Thymus (tissue), 11 donors: ENCODE measurements around the gene ATP2A3. TPM values are rescaled to one million over a fixed set of nuclear protein-coding genes. Genes with fewer than 3 reads are reported as not detected.

Source experiments
- DNase-seq, 9 donors: peaks; one replicate each; pipeline ENCODE4 v3.0.0-alpha.2; 2013; ENCODE audit warnings: low spot score in 9 of 9, low read depth in 6 of 9, missing footprints in 1 of 9
- H3K27ac ChIP-seq, 2 donors: one replicate each; pipeline ENCODE4 v1.5.1; 2013; ENCODE audit warnings: control low read depth in 1 of 2, low read depth in 1 of 2, low read length in 1 of 2, mild to moderate bottlenecking in 1 of 2, moderate library complexity in 1 of 2
- H3K27me3 ChIP-seq, 2 donors: one replicate each; pipeline ENCODE4 v1.5.1; 2013; ENCODE audit warnings: low read length in 1 of 2; ENCODE audit not compliant: control insufficient read depth in 2 of 2, insufficient read depth in 1 of 2
- H3K36me3 ChIP-seq, 2 donors: one replicate each; pipeline ENCODE4 v1.5.1; 2013; ENCODE audit warnings: low read length in 1 of 2, mild to moderate bottlenecking in 1 of 2, moderate library complexity in 1 of 2; ENCODE audit not compliant: control insufficient read depth in 2 of 2, insufficient read depth in 2 of 2
- H3K4me1 ChIP-seq, 2 donors: one replicate each; pipeline ENCODE4 v1.5.1; 2013; ENCODE audit warnings: low read length in 2 of 2; ENCODE audit not compliant: control insufficient read depth in 2 of 2, insufficient read depth in 2 of 2
- H3K4me3 ChIP-seq, 2 donors: one replicate each; pipeline ENCODE4 v1.5.1; 2013; ENCODE audit warnings: low read length in 2 of 2, control low read depth in 1 of 2, mild to moderate bottlenecking in 1 of 2
- H3K9me3 ChIP-seq, 2 donors: one replicate each; pipeline ENCODE4 v1.5.1; 2013; ENCODE audit warnings: low read length in 1 of 2, mild to moderate bottlenecking in 1 of 2; ENCODE audit not compliant: control insufficient read depth in 2 of 2, insufficient read depth in 1 of 2
- WGBS: extraction: QIAGEN DNeasy Blood & Tissue Kit; methylation state at CpG from one replicate; pipeline ENCODE4 v1.1.7; 2013; 5-methylcytosine and 5-hydroxymethylcytosine counted together
- polyA plus RNA-seq: library from polyadenylated mRNA; stranded (reverse); fragments of 200-250 nt; gene quantifications from one replicate; pipeline ENCODE4 v1.2.3, GENCODE V29; 2013
- total RNA-seq: library from RNA; stranded (reverse); fragments of 120-200 nt; gene quantifications from one replicate; pipeline ENCODE4 v1.2.4, GENCODE V29; 2013
- donor health status: healthy.

The ATP2A3 gene
- total and polyA plus RNA-seq, 2 donors, result 52.9 to 116 TPM

DNA sequence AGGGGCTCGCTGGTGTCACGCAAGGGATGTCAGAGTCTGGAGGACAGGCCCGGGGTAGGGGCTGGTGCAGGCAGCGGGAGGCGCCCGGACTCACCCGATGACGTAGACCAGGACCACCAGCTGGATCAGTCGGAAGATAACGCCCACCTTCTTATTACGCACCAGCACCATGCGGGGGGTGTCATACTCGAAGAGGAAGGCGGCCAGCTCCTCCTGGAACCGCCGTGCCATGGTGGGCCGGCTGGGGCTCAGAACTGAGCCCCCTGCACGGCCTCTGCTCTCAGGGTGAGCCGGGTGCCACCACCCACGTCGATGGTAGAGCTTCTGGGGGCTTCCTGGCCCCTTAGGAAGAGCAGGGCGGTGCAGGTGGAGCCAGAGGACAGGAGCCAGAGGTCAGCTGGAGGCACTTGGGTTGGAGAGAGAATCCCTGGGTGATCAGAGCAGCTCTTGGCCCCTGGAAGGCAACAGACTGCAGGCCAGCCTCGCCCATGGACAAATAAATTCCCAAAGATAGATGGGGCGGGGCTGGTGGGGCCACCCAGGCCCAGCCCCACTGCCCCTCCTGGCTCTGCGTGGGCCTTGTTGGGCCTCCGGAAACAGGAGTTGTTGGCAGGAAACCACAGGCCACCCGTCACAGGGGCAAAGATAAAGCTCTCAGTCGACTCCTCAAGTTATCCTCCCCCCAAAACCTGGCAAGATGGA lies 48.1 kb downstream of the ATP2A3 start, which contains the start of gene P2RX1:
Gene P2RX1, minus strand, starts transcription at position 471 of the 702 bp plus-strand sequence. Its CDS starts 240 bp downstream, at position 231.
- Histone ChIP-seq H3K4me3 (peak within 1 kb of the TSS; percentile 41 to 45), H3K36me3 (no peaks in the 10 kb centered on the region), H3K4me1 (peaks cover 49 to 67% of the 10 kb centered on the region in 2 donors), H3K9me3 (peaks cover 1 to 18% of the 10 kb centered on the region in 2 donors), H3K27me3 (no peaks in the 10 kb centered on the region), H3K27ac (peak within 1 kb of the TSS; percentile 46 to 87)
- peak in 3 of 9 donors; percentile 51 to 77 (median 55) for DNase-seq
- WGBS, result 12% methylated on average over 28 of the region's 28 CpGs

DNA sequence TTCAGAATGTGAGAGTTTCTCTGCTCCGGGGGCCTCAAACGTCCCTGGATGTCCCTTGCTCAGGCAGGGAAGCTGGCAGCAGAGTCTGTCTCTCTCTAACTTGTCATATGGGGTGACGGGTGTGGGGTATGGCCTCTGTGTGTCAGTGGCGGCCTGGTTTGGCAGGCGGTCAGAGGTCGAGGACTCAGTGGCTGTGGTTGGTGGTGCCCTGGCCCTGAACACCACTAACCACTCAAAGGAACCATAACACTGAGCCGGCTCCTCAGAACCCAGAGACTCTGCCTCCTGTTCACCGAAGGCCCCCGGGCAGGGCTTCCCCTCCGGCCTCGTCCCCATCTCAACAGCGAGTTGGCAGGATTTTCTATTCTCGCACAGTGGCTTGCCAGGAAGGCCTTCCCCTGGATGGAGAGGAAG lies 48.6 kb downstream of the ATP2A3 start:
- Histone ChIP-seq H3K9me3 (peaks cover 1 to 21% of the 10 kb centered on the region in 2 donors), H3K36me3 (no peaks in the 10 kb centered on the region), H3K27ac (peak overlapping the region; percentile 46 to 87), H3K27me3 (no peaks in the 10 kb centered on the region), H3K4me1 (peaks cover 54 to 73% of the 10 kb centered on the region in 2 donors), H3K4me3 (peak overlapping the region; percentile 41 to 45)
- 14% methylated on average over 13 of the region's 13 CpGs for WGBS
- peak in 2 of 9 donors; percentile 38 to 65 for DNase-seq

GRCh38 chr17:3914312-3914670 lies 49.9 kb downstream of the ATP2A3 start:
- peaks cover 1 to 24% of the 10 kb centered on the region in 2 donors for H3K9me3 ChIP-seq
- H3K27me3 ChIP-seq, result no peaks in the 10 kb centered on the region
- H3K4me1 ChIP-seq, result peaks cover 57 to 79% of the 10 kb centered on the region in 2 donors
- DNase-seq, result peak in 3 of 9 donors; percentile 68 to 85 (median 72)
- no peaks in the 10 kb centered on the region for H3K36me3 ChIP-seq
- WGBS, result 13% methylated on average over 10 of the region's 10 CpGs
- peak overlapping the region; percentile 20 to 45 for H3K4me3 ChIP-seq
- peak overlapping the region; percentile 68 to 87 for H3K27ac ChIP-seq

DNA sequence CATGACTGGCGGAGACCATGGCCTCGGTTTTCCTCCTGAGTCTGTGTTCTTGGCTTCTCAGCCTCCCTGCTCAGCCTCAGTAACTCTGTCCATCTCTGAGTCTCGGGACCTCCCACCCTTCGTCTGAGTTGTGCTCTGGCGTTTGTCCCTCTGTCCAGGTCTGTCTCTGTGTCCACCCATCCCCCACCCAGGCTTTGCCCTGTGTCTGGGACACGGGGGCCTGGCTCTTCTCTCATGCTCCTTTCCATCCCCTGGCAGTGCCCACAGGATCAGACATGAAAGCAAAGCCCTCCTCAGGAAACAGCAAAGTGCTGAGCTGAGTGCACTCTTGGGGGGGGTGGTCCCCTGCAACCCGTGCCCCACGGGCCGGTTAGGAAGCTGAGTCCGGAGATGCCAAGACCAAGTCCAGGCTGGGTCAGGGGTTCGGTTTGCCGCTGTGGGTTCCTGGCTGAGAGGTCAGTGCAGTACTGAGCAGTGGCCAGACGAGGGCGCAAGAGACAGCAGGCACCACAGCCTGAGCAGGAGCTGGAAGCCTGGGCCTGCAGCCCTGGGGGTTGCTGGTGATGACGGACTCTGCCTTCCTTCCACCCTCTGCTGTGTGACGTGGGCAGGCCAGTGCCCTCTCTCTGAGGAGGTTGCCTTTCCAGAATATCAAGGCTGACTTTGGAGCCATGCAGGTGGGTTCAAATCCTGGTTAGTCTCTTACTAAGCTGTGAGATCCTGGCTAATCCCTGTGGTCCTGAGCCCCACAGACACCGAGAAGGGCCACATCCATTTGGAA lies 50.5 kb downstream of the ATP2A3 start:
- peak overlapping the region; percentile 16 to 20 for H3K4me3 ChIP-seq
- no peaks in the 10 kb centered on the region for H3K36me3 ChIP-seq
- peak overlapping the region in 1 of 2 donors; percentile 87 for H3K27ac ChIP-seq
- H3K4me1 ChIP-seq, result peaks cover 57 to 80% of the 10 kb centered on the region in 2 donors
- H3K27me3 ChIP-seq, result no peaks in the 10 kb centered on the region
- 31% methylated on average over 17 of the region's 17 CpGs for WGBS
- peak in 6 of 9 donors; percentile 51 to 86 (median 74) for DNase-seq
- peaks cover 1 to 24% of the 10 kb centered on the region in 2 donors for H3K9me3 ChIP-seq

- H3K4me1 ChIP-seq, result peaks cover 57 to 78% of the 10 kb centered on the region in 2 donors
Measured at GRCh38 chr17:3912827-3913226, 51.4 kb downstream of the ATP2A3 start.

GRCh38 chr17:3911271-3912053 lies 52.8 kb downstream of the ATP2A3 start:
- no peaks in the 10 kb centered on the region for H3K36me3 ChIP-seq
- H3K27ac ChIP-seq, result peak overlapping the region; percentile 81 to 87
- peaks cover 1 to 16% of the 10 kb centered on the region in 2 donors for H3K9me3 ChIP-seq
- H3K4me3 ChIP-seq, result no peak overlapping the region
- peaks cover 43 to 72% of the 10 kb centered on the region in 2 donors for H3K4me1 ChIP-seq
- 29% methylated on average over 30 of the region's 30 CpGs for WGBS
- H3K27me3 ChIP-seq, result no peaks in the 10 kb centered on the region
- peak in 7 of 9 donors; percentile 65 to 95 (median 82) for DNase-seq

More at GRCh38 chr17:3912827-3913226, 51.4 kb downstream of the ATP2A3 start:
- DNase-seq, result no peak
- H3K27ac ChIP-seq, result no peak overlapping the region
- no peak overlapping the region for H3K4me3 ChIP-seq
- no peaks in the 10 kb centered on the region for H3K27me3 ChIP-seq
- WGBS, result 96% methylated on average over 2 of the region's 2 CpGs
- H3K9me3 ChIP-seq, result peaks cover 1 to 24% of the 10 kb centered on the region in 2 donors
- H3K36me3 ChIP-seq, result no peaks in the 10 kb centered on the region

GRCh38 chr17:3910420-3911270 lies 53.6 kb downstream of the ATP2A3 start:
- Histone ChIP-seq H3K4me1 (peaks cover 35 to 69% of the 10 kb centered on the region in 2 donors), H3K27ac (peak overlapping the region; percentile 78 to 87), H3K36me3 (no peaks in the 10 kb centered on the region), H3K27me3 (no peaks in the 10 kb centered on the region), H3K9me3 (peaks cover 1 to 16% of the 10 kb centered on the region in 2 donors), H3K4me3 (no peak overlapping the region)
- 66% methylated on average over 11 of the region's 11 CpGs for WGBS
- DNase-seq, result no peak

GRCh38 chr17:3909257-3909656 lies 55.0 kb downstream of the ATP2A3 start:
- Histone ChIP-seq H3K27ac (no peak overlapping the region), H3K9me3 (peaks cover 1 to 22% of the 10 kb centered on the region in 2 donors), H3K36me3 (no peaks in the 10 kb centered on the region), H3K27me3 (no peaks in the 10 kb centered on the region), H3K4me1 (peaks cover 21 to 67% of the 10 kb centered on the region in 2 donors), H3K4me3 (no peak overlapping the region)
- 98% methylated on average over 12 of the region's 12 CpGs for WGBS
- no peak for DNase-seq
